GM18519 (cell line): Measurements from ENCODE around the gene RAD51AP2.

Source experiments
- ATAC-seq: cut with Tn5 transposase; IDR thresholded peaks from one replicate; pipeline ENCODE4 v1.9.1; 2021; ENCODE audit warnings: mild to moderate bottlenecking, moderate library complexity; ENCODE audit not compliant: unreplicated experiment, low FRiP score

Gene RAD51AP2

GRCh38 chr2:17471979-17472378 is 46.3 kb downstream of the RAD51AP2 start:
- ATAC-seq = no peak

- ATAC-seq = no peak
Observed at GRCh38 chr2:17470855-17471641, 47.2 kb downstream of the RAD51AP2 start.

GRCh38 chr2:17461087-17461475 is 57.2 kb downstream of the RAD51AP2 start:
- ATAC-seq = no peak
